PFSK-1 (cell line): ENCODE results near the gene SLCO2B1.

ENCODE experiments used
- FOXP2 ChIP-seq: optimal IDR thresholded peaks from 2 replicates; pipeline ENCODE3; 2011; ENCODE audit warnings: borderline replicate concordance, control low read depth, inconsistent platforms; ENCODE audit not compliant: insufficient read depth; ENCODE audit errors: extremely low read length, extremely low read depth
- POLR2AphosphoS5 ChIP-seq: IDR thresholded peaks from 2 replicates; pipeline ENCODE4 v1.6.1; 2012; ENCODE audit warnings: low read depth, mild to moderate bottlenecking, control low read depth, low read length, moderate library complexity
- REST ChIP-seq, 2 experiments: IDR thresholded peaks; 2 replicates each; pipeline versions ENCODE4 v1.6.1 to v1.8.0; 2011 to 2012; ENCODE audit warnings: low read depth in 2 of 2, low read length in 2 of 2, control low read depth in 1 of 2, inconsistent platforms in 1 of 2, mild to moderate bottlenecking in 1 of 2, moderate library complexity in 1 of 2; ENCODE audit not compliant: insufficient read depth in 1 of 2
- TAF1 ChIP-seq: IDR thresholded peaks from 2 replicates; pipeline ENCODE4 v1.6.1; 2012; ENCODE audit warnings: low read length, control low read depth, borderline replicate concordance; ENCODE audit not compliant: insufficient read depth

DNA sequence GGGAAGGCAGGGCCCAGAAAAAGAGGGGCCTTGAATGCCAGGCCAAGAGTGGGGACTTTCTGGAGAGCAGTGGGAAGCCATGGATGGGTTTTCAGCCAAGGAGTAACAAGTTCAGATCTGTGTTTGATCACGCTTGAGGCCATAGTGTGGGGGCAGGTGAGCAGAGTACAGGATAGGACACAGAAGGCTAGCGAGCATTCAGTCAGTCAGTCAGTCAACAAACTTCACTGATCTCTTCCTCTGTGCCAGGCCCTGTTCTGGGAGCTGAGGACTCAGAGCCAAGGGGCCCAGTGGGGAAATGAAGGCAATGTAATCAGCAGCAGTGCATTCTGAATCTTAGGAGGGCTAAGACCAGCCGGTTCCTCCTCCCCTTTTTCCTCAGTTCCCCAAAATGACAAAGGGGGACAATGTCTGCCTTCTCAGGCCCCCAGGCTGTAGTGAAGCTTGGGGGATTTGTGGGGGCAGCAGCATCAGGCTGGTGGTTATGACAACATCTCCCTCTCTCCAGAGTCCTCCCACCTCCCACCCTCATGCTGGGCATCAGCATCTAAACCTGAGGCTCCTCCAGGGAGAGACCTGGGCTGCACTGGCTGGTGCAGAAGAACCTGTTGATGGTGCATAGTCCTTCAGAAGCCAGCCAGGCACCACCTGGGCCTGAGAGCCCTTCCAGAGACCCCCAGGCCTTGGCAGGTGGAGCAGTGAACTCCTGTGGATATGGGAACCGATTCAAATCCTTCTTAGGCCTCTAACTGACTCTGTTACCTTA is 46.8 kb downstream of the SLCO2B1 start:
- TF ChIP-seq REST (IDR thresholded peaks at IDR 0.05; ENCODE audit: insufficient read depth in 1 of 2, low read depth in 2 of 2, low read length in 2 of 2), result no peak
- TF ChIP-seq POLR2AphosphoS5, result no peak
- no peak for TF ChIP-seq TAF1
- TF ChIP-seq FOXP2, result no peak
